Mammary epithelial cell (primary cell): ENCODE measurements around the gene ATP2C2.

Source experiments
- CTCF ChIP-seq, 2 donors: IDR thresholded peaks in 1 of 2; conservative IDR thresholded peaks in 1 of 2; 2 replicates each; pipeline ENCODE4 v1.5.1; 2011 to 2012; ENCODE audit warnings: inconsistent platforms in 2 of 2, low read length in 2 of 2, mild to moderate bottlenecking in 2 of 2, control low read depth in 1 of 2, low read depth in 1 of 2; ENCODE audit not compliant: insufficient read depth in 1 of 2; ENCODE audit errors: extremely low read depth in 1 of 2
- EZH2 ChIP-seq: IDR thresholded peaks from 2 replicates; pipeline ENCODE4 v1.6.1; 2012; ENCODE audit warnings: low read length, inconsistent platforms, borderline replicate concordance

- TF ChIP-seq CTCF (conservative IDR thresholded peaks at IDR 0.05 in 1 of 2, IDR thresholded peaks at IDR 0.05 in 1 of 2; ENCODE audit: extremely low read depth in 1 of 2, insufficient read depth in 1 of 2, low read depth in 1 of 2, low read length in 2 of 2) = no peak
- TF ChIP-seq EZH2 = no peak
These were observed 53.5 kb downstream of the ATP2C2 start for GRCh38 chr16:84421938-84422220.
